OCI-LY3 (cell line): ENCODE results near the gene TLR9.

Source experiments
- EZH2phosphoT487 ChIP-seq: fragments of 200-600 bp; shearing (Covaris generic); IDR thresholded peaks from 2 replicates; pipeline ENCODE4 v1.6.1; 2018; ENCODE audit warnings: antibody characterized with exemption, mixed run types, low read depth
- TF ChIP-seq, protein P1 (sequence below): fragments of 200-600, 300-600 bp; sonication (generic); IDR thresholded peaks from 2 replicates; pipeline ENCODE4 v1.5.1; 2014; ENCODE audit warnings: antibody characterized with exemption, low read length, low read depth

DNA sequence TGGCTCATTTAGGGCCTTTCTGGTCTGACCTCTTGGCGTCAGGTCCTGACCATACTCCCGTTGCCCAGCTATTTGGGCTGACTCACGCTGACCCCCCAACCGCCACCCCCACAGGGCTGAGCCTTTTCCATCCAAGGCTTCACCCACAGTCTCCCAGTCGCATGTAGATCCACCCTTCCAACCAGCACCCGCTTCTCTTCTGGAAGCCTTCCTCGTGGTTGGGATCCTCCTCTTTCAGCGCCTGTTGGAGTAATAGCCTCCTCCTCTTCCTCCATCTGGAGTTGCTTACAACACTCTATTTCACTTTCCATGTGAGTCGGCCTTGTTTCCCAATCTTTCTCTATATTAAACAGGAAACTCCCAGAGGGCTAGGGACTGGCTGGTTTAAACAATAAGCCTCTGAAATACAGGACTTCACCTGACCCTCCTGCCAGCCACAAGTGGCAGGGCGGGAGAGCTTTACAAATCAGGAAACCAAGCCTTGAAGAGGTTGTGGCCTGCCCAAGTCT is 29.6 kb downstream of the TLR9 start:
- TF ChIP-seq, protein P1, sequence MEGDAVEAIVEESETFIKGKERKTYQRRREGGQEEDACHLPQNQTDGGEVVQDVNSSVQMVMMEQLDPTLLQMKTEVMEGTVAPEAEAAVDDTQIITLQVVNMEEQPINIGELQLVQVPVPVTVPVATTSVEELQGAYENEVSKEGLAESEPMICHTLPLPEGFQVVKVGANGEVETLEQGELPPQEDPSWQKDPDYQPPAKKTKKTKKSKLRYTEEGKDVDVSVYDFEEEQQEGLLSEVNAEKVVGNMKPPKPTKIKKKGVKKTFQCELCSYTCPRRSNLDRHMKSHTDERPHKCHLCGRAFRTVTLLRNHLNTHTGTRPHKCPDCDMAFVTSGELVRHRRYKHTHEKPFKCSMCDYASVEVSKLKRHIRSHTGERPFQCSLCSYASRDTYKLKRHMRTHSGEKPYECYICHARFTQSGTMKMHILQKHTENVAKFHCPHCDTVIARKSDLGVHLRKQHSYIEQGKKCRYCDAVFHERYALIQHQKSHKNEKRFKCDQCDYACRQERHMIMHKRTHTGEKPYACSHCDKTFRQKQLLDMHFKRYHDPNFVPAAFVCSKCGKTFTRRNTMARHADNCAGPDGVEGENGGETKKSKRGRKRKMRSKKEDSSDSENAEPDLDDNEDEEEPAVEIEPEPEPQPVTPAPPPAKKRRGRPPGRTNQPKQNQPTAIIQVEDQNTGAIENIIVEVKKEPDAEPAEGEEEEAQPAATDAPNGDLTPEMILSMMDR = no peak
- TF ChIP-seq EZH2phosphoT487 = no peak
